MCF 10A (cell line): Measurements from ENCODE around the gene DBN1. TPM values are rescaled to one million over a fixed set of nuclear protein-coding genes. Genes with fewer than 3 reads are reported as not detected.
A peak's percentile ranks its signal among the peaks of the same experiment; 100 is the strongest.

Experiments
- BruUV-seq: library from RNA; stranded (reverse); fragments of 400-500 nt; replicated peaks from 2 replicates; lab custom pipeline; 2021; lab: Mats Ljungman, UMichigan
- CTCF ChIA-PET: fragments of 300-600 bp; sonication (Branson Sonifier 250); formaldehyde crosslinking; extraction: SDS; loops from one replicate; lab custom pipeline; 2021; ENCODE audit warnings: antibody characterized with exemption, inconsistent platforms; lab: Yijun Ruan, JAX
- POLR2A ChIA-PET: fragments of 300-600, 350-650 bp; sonication (Branson Sonifier 250); formaldehyde crosslinking; extraction: SDS; loops from one replicate; lab custom pipeline; 2020; ENCODE audit warnings: antibody characterized with exemption, inconsistent platforms; lab: Yijun Ruan, JAX
- DNase-seq: peaks from one replicate; pipeline ENCODE4 v3.0.0-alpha.2; 2018; ENCODE audit not compliant: unreplicated experiment
- H3K27ac Mint-ChIP-seq: one replicate; pipeline ENCODE4 v1.8.0; 2022; ENCODE audit warnings: mild to moderate bottlenecking, low read depth, mixed read lengths; ENCODE audit not compliant: unreplicated experiment
- H3K27me3 Mint-ChIP-seq: one replicate; pipeline ENCODE4 v1.8.0; 2022; ENCODE audit warnings: mixed read lengths; ENCODE audit not compliant: insufficient read depth, unreplicated experiment
- H3K36me3 Mint-ChIP-seq: one replicate; pipeline ENCODE4 v1.8.0; 2022; ENCODE audit warnings: mild to moderate bottlenecking, moderate library complexity, mixed read lengths; ENCODE audit not compliant: insufficient read depth, unreplicated experiment
- H3K4me1 Mint-ChIP-seq: one replicate; pipeline ENCODE4 v1.8.0; 2022; ENCODE audit warnings: mixed read lengths; ENCODE audit not compliant: insufficient read depth, unreplicated experiment
- H3K4me3 Mint-ChIP-seq: one replicate; pipeline ENCODE4 v1.8.0; 2022; ENCODE audit warnings: mild to moderate bottlenecking, moderate library complexity, mixed read lengths; ENCODE audit not compliant: unreplicated experiment
- H3K9me3 Mint-ChIP-seq: one replicate; pipeline ENCODE4 v1.8.0; 2022; ENCODE audit warnings: mixed read lengths; ENCODE audit not compliant: unreplicated experiment
- CTCF ChIP-seq: fragments of 200-600 bp; IDR thresholded peaks from one replicate; pipeline ENCODE4 v1.8.0; 2022; ENCODE audit warnings: antibody characterized with exemption, mild to moderate bottlenecking; ENCODE audit not compliant: unreplicated experiment
- intact Hi-C: fragments of 100-400 bp; cut with micrococcal nuclease; formaldehyde crosslinking; loops from 2 replicates; pipeline ENCODE4 v1.14.1; 2022
- total RNA-seq: library from RNA; stranded (reverse); gene quantifications from 2 replicates; pipeline ENCODE4 v1.2.3, GENCODE V29; 2022

Gene DBN1
- total RNA-seq, 1 experiment from 2014 or later = 165 TPM

GRCh38 chr5:177497292-177498012 lies 24.0 kb upstream of the DBN1 start, which contains the start of gene PDLIM7:
Gene PDLIM7, minus strand, starts transcription at chr5:177497604. Its CDS starts 1,092 bp downstream, at chr5:177496512.
- POLR2A ChIA-PET = interaction anchor here (0.7 to 3.8 kb wide), 29 partner anchors 9 to 747 kb away, joined by 3 to 24 read pairs (median 5); partner anchors contain the start of genes B4GALT7, DDX41, GRK6 and RAB24
- CTCF ChIA-PET = interaction anchor here (0.6 to 8.6 kb wide), 16 partner anchors 9 to 907 kb away, joined by 3 to 83 read pairs (median 4); partner anchors contain the start of gene DDX41
- H3K4me1 Mint-ChIP-seq = peaks cover 58% of the 10 kb centered on the region
- peak within 1 kb of the TSS; percentile 55 for H3K27ac Mint-ChIP-seq
- peaks cover 2% of the 10 kb centered on the region for H3K36me3 Mint-ChIP-seq
- TF ChIP-seq CTCF = no peak
- TSS peak; percentile 39 for BruUV-seq
- intact Hi-C loops = loop anchor here (1.0 to 2.0 kb wide), 4 partner anchors 19 to 107 kb away; no protein-coding TSS in a partner anchor
- DNase-seq = peak; percentile 99
- H3K4me3 Mint-ChIP-seq = peak within 1 kb of the TSS; percentile 74
- no peaks in the 10 kb centered on the region for H3K9me3 Mint-ChIP-seq
- no peaks in the 10 kb centered on the region for H3K27me3 Mint-ChIP-seq

- ChIA-PET POLR2A (interaction anchor here (0.6 to 3.9 kb wide), 27 partner anchors 11 to 195 kb away, joined by 3 to 24 read pairs (median 5); partner anchors contain the start of genes B4GALT7, DDX41, GRK6 and RAB24), CTCF (interaction anchor here (0.6 to 8.6 kb wide), 14 partner anchors 10 to 385 kb away, joined by 3 to 83 read pairs (median 4); partner anchors contain the start of gene DDX41)
- H3K4me1 Mint-ChIP-seq = peaks cover 51% of the 10 kb centered on the region
- H3K9me3 Mint-ChIP-seq = no peaks in the 10 kb centered on the region
- no peak for TF ChIP-seq CTCF
- peak overlapping the region; percentile 74 for H3K4me3 Mint-ChIP-seq
- peak; percentile 95 for DNase-seq
- peaks cover 4% of the 10 kb centered on the region for H3K36me3 Mint-ChIP-seq
- no TSS peak for BruUV-seq
- intact Hi-C loops = loop anchor here (1.0 to 2.0 kb wide), 4 partner anchors 18 to 107 kb away; no protein-coding TSS in a partner anchor
- peak overlapping the region; percentile 55 for H3K27ac Mint-ChIP-seq
- no peaks in the 10 kb centered on the region for H3K27me3 Mint-ChIP-seq
Measured at GRCh38 chr5:177496727-177497291, 23.4 kb upstream of the DBN1 start.

- CTCF ChIA-PET = interaction anchor here (0.6 to 8.6 kb wide), 14 partner anchors 11 to 321 kb away, joined by 3 to 65 read pairs (median 6); no protein-coding TSS in a partner anchor
- peak overlapping the region; percentile 74 for H3K4me3 Mint-ChIP-seq
Measured at GRCh38 chr5:177496070-177496726, 22.8 kb upstream of the DBN1 start.

More at GRCh38 chr5:177496070-177496726, 22.8 kb upstream of the DBN1 start:
- DNase-seq = peak; percentile 77
- no TSS peak for BruUV-seq
- POLR2A ChIA-PET = interaction anchor here (0.5 to 3.9 kb wide), 16 partner anchors 10 to 194 kb away, joined by 3 to 24 read pairs (median 5); partner anchors contain the start of gene GRK6
- no peaks in the 10 kb centered on the region for H3K9me3 Mint-ChIP-seq
- TF ChIP-seq CTCF = peak; percentile 59
- intact Hi-C loops = loop anchor here (2.0 kb wide), 2 partner anchors 17 to 51 kb away; no protein-coding TSS in a partner anchor
- H3K27ac Mint-ChIP-seq = peak overlapping the region; percentile 55
- peaks cover 53% of the 10 kb centered on the region for H3K4me1 Mint-ChIP-seq
- H3K36me3 Mint-ChIP-seq = peaks cover 6% of the 10 kb centered on the region
- no peaks in the 10 kb centered on the region for H3K27me3 Mint-ChIP-seq
